ENCODE measurements around the gene INSC.
A peak's percentile ranks its signal among the peaks of the same experiment; 100 is the strongest.

The INSC gene

GRCh38 chr11:15149050-15149449 is 34.3 kb downstream of the INSC start:
- DNase-seq = no peak

- DNase-seq = no peak
Observed at GRCh38 chr11:15150507-15150906, 35.8 kb downstream of the INSC start.

DNA sequence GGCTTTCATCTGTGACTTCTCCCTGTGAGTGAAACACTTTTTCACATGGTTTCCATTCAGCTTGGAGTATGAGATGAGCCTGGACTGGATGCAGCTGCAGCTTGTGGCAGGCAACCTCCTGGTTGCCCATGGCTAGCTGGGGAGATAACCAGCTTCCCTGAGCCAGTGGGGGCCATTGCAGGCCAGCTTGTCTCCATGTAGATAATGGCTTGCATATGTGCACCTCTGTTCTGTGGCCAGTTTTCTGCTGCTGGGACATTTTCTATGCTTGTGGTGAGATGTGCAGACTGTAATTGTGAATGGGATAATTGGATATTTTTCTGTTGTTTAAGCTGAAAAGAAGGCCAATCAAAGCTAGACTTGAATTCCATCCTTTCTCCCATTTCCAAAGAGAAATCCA is 38.5 kb downstream of the INSC start:
- no peak for DNase-seq

- DNase-seq = no peak
Observed at GRCh38 chr11:15157181-15157580, 42.5 kb downstream of the INSC start.

GRCh38 chr11:15157606-15158137 is 42.9 kb downstream of the INSC start:
- no peak for DNase-seq

- DNase-seq = no peak
Observed at GRCh38 chr11:15158351-15159015, 43.8 kb downstream of the INSC start.

DNA sequence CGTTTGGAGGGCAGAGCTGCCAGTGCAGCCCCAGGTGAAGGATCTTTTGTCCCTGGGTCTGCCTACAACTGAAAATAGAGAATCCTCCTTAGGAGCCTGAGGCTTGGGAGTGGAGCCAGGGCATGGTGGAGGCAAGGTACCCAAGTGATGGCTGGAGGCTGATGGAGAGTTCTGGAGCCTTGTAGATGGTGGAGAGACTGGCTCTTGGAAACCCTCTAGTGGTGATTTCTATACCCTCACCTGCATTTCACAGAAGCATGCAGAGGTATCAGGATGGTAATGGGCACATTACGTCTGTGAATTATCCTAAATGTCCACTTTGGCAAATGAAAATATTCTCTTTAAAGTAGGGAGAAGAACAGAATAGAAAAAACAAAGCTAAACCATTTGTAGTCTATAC is 44.4 kb downstream of the INSC start:
- no peak for DNase-seq

- no peak for DNase-seq
Observed at GRCh38 chr11:15161790-15162189, 47.1 kb downstream of the INSC start.

DNA sequence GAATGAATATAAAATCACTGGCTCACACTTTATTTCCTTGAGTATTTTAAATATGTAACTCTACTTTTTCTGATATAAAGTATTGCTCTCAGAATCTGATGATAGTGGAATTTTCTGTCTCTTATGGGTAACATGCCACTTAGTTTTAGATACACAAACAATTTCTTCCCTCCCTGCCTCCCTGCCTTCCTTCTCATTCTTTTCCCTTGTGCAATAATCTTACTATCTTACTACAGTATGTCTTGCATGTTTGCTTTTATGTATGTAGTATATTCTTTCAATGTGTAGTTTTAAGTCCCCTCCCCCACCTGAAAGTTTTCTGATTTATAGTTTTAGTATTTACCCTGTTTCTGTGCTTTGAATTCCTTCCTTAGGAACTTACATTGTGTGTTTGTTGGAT is 48.4 kb downstream of the INSC start:
- DNase-seq = no peak

- no peak for DNase-seq
Observed at GRCh38 chr11:15166204-15166603, 51.5 kb downstream of the INSC start.

GRCh38 chr11:15169815-15170551 is 55.3 kb downstream of the INSC start:
- peak in 1 of 3 experiments; percentile 3 for DNase-seq

DNA sequence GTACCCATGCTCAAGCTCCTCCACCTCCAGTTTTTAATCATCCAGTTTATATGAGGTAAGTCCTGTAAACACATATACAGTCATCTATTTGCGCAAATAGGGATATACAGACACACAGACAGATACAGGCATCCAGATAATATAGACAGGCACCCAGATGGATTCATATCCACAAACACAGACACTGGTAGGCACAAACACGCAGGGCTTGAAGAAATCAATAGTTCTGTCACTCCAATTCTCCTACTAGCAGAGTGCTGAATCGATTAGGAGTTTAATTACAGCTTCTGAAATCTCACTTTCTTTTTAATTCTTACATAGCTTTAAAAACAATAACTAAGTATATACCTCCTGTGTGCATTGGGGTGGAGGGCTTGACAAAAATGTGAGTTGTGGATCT is 56.0 kb downstream of the INSC start:
- no peak for DNase-seq

DNA sequence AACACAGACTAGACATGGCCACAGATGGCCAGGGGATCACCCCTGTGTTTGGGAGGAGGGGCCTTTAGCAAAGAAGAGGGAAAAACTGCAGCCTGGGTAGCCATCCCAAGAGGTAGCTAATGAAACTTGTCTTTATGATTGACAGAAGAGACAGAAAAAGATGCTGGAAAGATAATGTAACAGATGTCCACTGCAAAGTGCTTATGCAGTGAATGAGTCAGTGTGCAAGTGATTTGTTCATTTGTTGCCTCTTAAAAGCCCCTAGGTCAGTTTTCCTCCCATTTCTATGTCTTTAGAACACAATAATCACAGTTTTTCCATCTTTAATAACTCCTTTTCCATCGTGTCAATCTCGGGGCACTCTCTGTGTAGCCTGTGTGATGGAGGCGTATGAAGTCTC is 57.2 kb downstream of the INSC start:
- no peak for DNase-seq

GRCh38 chr11:15175831-15176230 is 61.1 kb downstream of the INSC start:
- DNase-seq = no peak

- peak in 1 of 3 experiments; percentile 29 for DNase-seq
Observed at GRCh38 chr11:15176646-15177163, 62.0 kb downstream of the INSC start.

GRCh38 chr11:15177491-15177890 is 62.8 kb downstream of the INSC start:
- no peak for DNase-seq

DNA sequence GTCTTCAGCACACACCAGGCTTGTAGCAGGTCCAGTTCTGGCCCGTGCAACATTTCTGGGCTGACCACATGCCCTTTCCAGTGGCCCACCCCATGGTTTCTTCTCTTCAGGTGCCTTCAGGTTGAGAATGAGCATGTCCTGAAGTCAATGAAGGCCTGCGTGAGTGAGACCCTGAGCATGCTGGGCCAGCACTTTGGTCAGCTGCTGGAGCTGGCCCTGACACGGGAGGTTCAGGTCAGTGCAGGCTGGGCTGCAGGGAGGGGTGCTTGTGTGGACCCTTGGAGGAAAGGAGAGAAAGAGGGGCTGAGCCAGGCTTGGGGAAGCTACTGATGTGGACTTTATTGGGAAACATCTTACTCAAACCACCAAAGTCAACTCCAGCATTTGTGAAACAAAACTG is 63.5 kb downstream of the INSC start:
- no peak for DNase-seq

- DNase-seq = no peak
Observed at GRCh38 chr11:15179167-15179566, 64.4 kb downstream of the INSC start.

DNA sequence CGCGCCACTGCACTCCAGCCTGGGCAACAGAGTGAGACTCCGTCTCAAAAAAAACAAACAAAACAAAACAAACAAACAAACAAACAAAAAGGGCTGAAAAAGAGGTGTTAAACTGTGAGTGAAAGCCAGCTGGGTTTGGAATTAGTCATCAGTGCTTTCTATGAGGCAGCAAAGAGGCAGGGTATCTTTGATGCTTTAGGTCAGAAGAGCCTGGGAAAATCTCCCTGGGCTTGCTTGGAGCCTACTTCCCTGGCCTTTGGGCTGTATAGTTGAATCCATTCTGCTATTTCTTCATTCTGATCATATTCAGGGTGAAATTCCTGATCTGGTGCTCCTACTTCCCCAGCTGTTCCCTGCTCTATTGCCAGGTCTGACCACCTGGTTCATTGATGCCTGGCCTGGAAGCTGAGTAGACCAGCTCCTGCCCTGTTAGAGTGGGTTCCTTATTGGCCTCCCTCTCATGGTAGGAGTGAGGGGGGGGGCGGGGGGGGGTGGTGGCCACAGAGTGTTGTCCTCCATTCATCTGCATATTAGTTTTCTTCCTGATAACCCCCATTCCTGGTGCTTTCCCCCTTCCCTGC is 65.6 kb downstream of the INSC start:
- DNase-seq = no peak

- no peak for DNase-seq
Observed at GRCh38 chr11:15182372-15182771, 67.6 kb downstream of the INSC start.

GRCh38 chr11:15185021-15185420 is 70.3 kb downstream of the INSC start:
- no peak for DNase-seq

DNA sequence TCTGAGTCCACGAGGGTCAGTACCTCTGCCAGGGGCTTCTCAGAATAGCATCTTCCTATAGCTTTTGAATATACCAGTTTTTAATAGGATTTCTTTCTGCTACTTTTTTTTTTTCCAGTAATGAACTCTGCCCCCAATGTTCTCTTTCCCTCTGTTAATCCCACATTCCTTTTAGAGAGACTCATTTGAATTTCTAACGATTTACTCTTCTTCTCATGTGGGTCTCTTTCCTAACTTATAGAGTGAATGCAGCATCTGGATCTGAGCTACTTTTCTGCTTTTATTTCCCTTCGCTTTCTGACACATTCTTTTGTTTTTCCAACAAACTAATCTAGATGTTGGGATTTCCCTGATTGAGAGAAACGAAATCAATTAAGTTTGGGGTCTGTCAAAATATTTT is 71.4 kb downstream of the INSC start:
- DNase-seq = no peak

DNA sequence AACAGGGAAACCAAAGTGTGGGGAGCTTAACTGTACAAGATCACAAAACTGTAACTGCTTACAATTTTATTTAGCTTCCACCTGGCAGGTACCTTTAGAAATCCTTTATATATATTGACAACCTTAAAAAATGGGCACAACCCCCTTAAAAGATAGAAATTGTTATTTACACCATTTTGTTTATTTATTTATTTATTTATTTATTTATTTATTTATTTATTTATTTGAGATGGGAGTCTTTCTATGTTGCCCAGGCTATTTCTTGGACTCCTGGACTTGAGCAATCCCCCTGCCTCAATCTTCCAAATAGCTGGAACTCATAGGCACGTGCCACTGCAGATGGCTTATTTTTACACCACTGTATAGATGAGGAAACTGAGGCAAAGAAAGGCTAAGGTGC is 74.5 kb downstream of the INSC start:
- DNase-seq = no peak
